H1 (cell line): ENCODE measurements around the gene CNIH4. TPM values are rescaled to one million over a fixed set of nuclear protein-coding genes. Genes with fewer than 3 reads are reported as not detected.

Experiments used
- ASH2L ChIP-seq: fragments of 200-600, 300-600 bp; sonication (generic); IDR thresholded peaks from one replicate; pipeline ENCODE4 v1.7.1; 2017; ENCODE audit warnings: low read length
- ATF2 ChIP-seq: IDR thresholded peaks from 2 replicates; pipeline ENCODE4 v1.6.1; 2012; ENCODE audit warnings: low read length, inconsistent platforms
- JUND ChIP-seq: IDR thresholded peaks from 2 replicates; pipeline ENCODE4 v1.6.1; 2011; ENCODE audit warnings: mild to moderate bottlenecking, improper control_type of control experiment, low read length
- KDM5A ChIP-seq: fragments of 200-600 bp; IDR thresholded peaks from 2 replicates; pipeline ENCODE4 v1.7.1; 2012; ENCODE audit warnings: mild to moderate bottlenecking, low read length, inconsistent platforms, mixed read lengths
- MAX ChIP-seq: IDR thresholded peaks from 2 replicates; pipeline ENCODE4 v1.6.1; 2012; ENCODE audit warnings: inconsistent platforms
- SIX5 ChIP-seq: IDR thresholded peaks from 2 replicates; pipeline ENCODE4 v1.6.1; 2011; ENCODE audit warnings: mild to moderate bottlenecking, low read depth, low read length
- SP1 ChIP-seq: IDR thresholded peaks from 2 replicates; pipeline ENCODE4 v1.6.1; 2011; ENCODE audit warnings: low read depth, low read length
- TAF1 ChIP-seq: IDR thresholded peaks from 2 replicates; pipeline ENCODE4 v1.6.1; 2011; ENCODE audit warnings: mild to moderate bottlenecking, low read depth, low read length
- USF2 ChIP-seq: IDR thresholded peaks from 2 replicates; pipeline ENCODE4 v1.6.1; 2011; ENCODE audit warnings: low read length, improper control_type of control experiment
- polyA plus RNA-seq, 7 experiments: library from polyadenylated mRNA; depleted of rRNA in 3 of 7; stranded (reverse) in 5 of 7; unstranded in 2 of 7; fragments of >200 nt in 5 of 7; fragments of 200-250 nt in 2 of 7; gene quantifications; 1 replicate in 5 of 7; 2 replicates in 1 of 7; 4 replicates in 1 of 7; pipeline versions ENCODE4 v1.2.1 to v1.2.3, GENCODE V29; 2011 to 2013; ENCODE audit warnings: missing spikeins in 2 of 7, mixed read lengths in 2 of 7
- total RNA-seq: library from RNA; stranded (reverse); fragmentation: NEBNext Ultra II Directional; extraction: Animal tissue kit (Norgen Biotek cat#: 25700); gene quantifications from 2 replicates; pipeline ENCODE4 v1.2.1, GENCODE V29; 2021

Gene CNIH4
- total and polyA plus RNA-seq, 2 of the 8 experiments (the other 6 are each of a cell fraction or from before 2014, with no cell fraction given) = 76.2 to 151 TPM

- TF ChIP-seq MAX (no peak), KDM5A (no peak), SP1 (no peak), TAF1 (no peak), USF2 (no peak), ATF2 (no peak), ASH2L (no peak), SIX5 (no peak), JUND (no peak)
Observed at GRCh38 chr1:224338150-224338838, 18.4 kb upstream of the CNIH4 start (continued).
